ENCODE results near the gene AGBL4.

Gene AGBL4

GRCh38 chr1:48680411-48681035 is 1343.2 kb downstream of the AGBL4 start (continued):
- TF ChIP-seq PRDM2 (tag by site-specific recombination; IDR thresholded peaks at IDR 0.05; ENCODE audit: borderline replicate concordance) (no peak), ZNF26 (tag by site-specific recombination; IDR thresholded peaks at IDR 0.05) (no peak), ZFP37 (tag by site-specific recombination; IDR thresholded peaks at IDR 0.05) (no peak), ZNF449 (tag by site-specific recombination; IDR thresholded peaks at IDR 0.05) (no peak), ZNF19 (tag by site-specific recombination; IDR thresholded peaks at IDR 0.05; ENCODE audit: low read depth) (no peak), ZSCAN4 (tag by site-specific recombination; IDR thresholded peaks at IDR 0.05) (no peak)

- ChIA-PET POLR2A (no interaction called here), CTCF (interaction anchor here (0.6 to 4.0 kb wide), 6 partner anchors 10 to 1653 kb away, joined by 3 to 41 read pairs (median 3); no protein-coding TSS in a partner anchor)
- H3K27ac ChIP-seq (ENCODE audit: extremely low read depth, low read depth, low read length), result no peak overlapping the region
- no peaks in the 10 kb centered on the region for H3K4me1 ChIP-seq (ENCODE audit: control insufficient read depth, insufficient read depth, low read length)
- H3K4me3 ChIP-seq (ENCODE audit: low read depth, low read length), result no peak overlapping the region
- H3K9me3 ChIP-seq (ENCODE audit: control insufficient read depth, insufficient read depth, low read depth, low read length), result no peaks in the 10 kb centered on the region
- H3K36me3 ChIP-seq (ENCODE audit: control insufficient read depth in 2 of 2, insufficient read depth in 1 of 2, low read length in 2 of 2), result no peaks in the 10 kb centered on the region
- no peak for TF ChIP-seq ZNF76 (tag by site-specific recombination; IDR thresholded peaks at IDR 0.05; ENCODE audit: borderline replicate concordance, low read depth)
- no peak for TF ChIP-seq ZNF354C (tag by site-specific recombination; IDR thresholded peaks at IDR 0.05; ENCODE audit: borderline replicate concordance, low read depth)
- no peak for TF ChIP-seq ZNF701 (tag by site-specific recombination; IDR thresholded peaks at IDR 0.05)
- no peak for TF ChIP-seq KLF17 (tag by site-specific recombination; IDR thresholded peaks at IDR 0.05)
- no peak for TF ChIP-seq ZNF335 (tag by site-specific recombination; conservative IDR thresholded peaks at IDR 0.05)
- TF ChIP-seq MEIS1 (CRISPR knock-in tag; IDR thresholded peaks at IDR 0.05; ENCODE audit: borderline replicate concordance), result no peak
- TF ChIP-seq ZBTB48 (tag by site-specific recombination; IDR thresholded peaks at IDR 0.05), result no peak
- TF ChIP-seq BCL6B (tag by site-specific recombination; IDR thresholded peaks at IDR 0.05), result no peak
- TF ChIP-seq ZNF645 (tag by site-specific recombination; IDR thresholded peaks at IDR 0.05), result no peak
- TF ChIP-seq SCRT2 (tag by site-specific recombination; IDR thresholded peaks at IDR 0.05), result no peak
- TF ChIP-seq INSM2 (tag by site-specific recombination; IDR thresholded peaks at IDR 0.05), result no peak
- TF ChIP-seq GLIS1 (tag by site-specific recombination; IDR thresholded peaks at IDR 0.05), result no peak
Observed at GRCh38 chr1:48679859-48680258, 1343.9 kb downstream of the AGBL4 start.

Data from HEK293 (cell line).